COR-L47 (cell line): ENCODE measurements around the gene DHX29.
A peak's percentile ranks its signal among the peaks of the same experiment; 100 is the strongest.

ENCODE experiments used
- DNase-seq: peaks from one replicate; lab custom pipeline; 2025; lab: John Stamatoyannopoulos, UW

Gene DHX29

GRCh38 chr5:55232985-55233928, 74.2 kb downstream of the DHX29 start, which contains the start of gene CCNO:
Gene CCNO (minus strand): TSS chr5:55233608. CDS start chr5:55233523, 85 bp downstream.
- peak; percentile 87 for DNase-seq

- DNase-seq = peak; percentile 40
These were observed 75.1 kb downstream of the DHX29 start for GRCh38 chr5:55232271-55232984.

- DNase-seq = no peak
These were observed 75.6 kb downstream of the DHX29 start for GRCh38 chr5:55231919-55232270.

GRCh38 chr5:55231029-55231918, 76.2 kb downstream of the DHX29 start:
- peak; percentile 19 for DNase-seq

GRCh38 chr5:55230086-55230629, 77.3 kb downstream of the DHX29 start:
- no peak for DNase-seq

- no peak for DNase-seq
These were observed 79.6 kb downstream of the DHX29 start for GRCh38 chr5:55227664-55228430.

GRCh38 chr5:55226934-55227663, 80.4 kb downstream of the DHX29 start, which contains the start of gene MCIDAS:
Gene MCIDAS (minus strand): TSS chr5:55227315. CDS start chr5:55227138, 177 bp downstream.
- DNase-seq = peak; percentile 65

GRCh38 chr5:55226027-55226933, 81.2 kb downstream of the DHX29 start:
- peak; percentile 83 for DNase-seq

- no peak for DNase-seq
These were observed 82.1 kb downstream of the DHX29 start for GRCh38 chr5:55225346-55225745.

- no peak for DNase-seq
These were observed 83.7 kb downstream of the DHX29 start for GRCh38 chr5:55223812-55224240.

- no peak for DNase-seq
These were observed 84.3 kb downstream of the DHX29 start for GRCh38 chr5:55222985-55223811.

- no peak for DNase-seq
These were observed 85.2 kb downstream of the DHX29 start for GRCh38 chr5:55222092-55222984.

GRCh38 chr5:55220433-55221185, 86.9 kb downstream of the DHX29 start:
- DNase-seq = no peak

- no peak for DNase-seq
These were observed 87.7 kb downstream of the DHX29 start for GRCh38 chr5:55219770-55220169.

GRCh38 chr5:55218967-55219366, 88.5 kb downstream of the DHX29 start:
- DNase-seq = peak; percentile 75

- DNase-seq = no peak
These were observed 96.2 kb downstream of the DHX29 start for GRCh38 chr5:55211184-55211874.
